Measurements from ENCODE around the gene LACTBL1.

DNA sequence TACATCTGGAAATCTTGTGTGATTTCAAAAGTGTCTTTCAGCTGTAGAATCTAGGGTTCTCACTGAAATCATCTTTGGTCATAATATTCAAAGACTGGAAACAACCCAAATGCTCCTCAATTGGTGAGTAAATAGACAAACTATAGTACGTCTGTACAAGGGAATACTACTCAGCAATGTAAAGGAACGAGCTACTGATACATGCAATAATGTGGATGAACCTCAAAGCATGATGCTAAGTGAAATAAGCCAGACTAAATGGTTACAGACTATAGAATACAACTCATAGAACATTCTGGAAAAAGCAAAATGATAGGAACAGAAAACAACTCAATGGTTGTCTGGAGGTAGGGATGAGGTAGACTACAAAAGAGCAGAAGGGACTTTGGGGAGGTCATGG is 2.6 kb downstream of the LACTBL1 start:
- TF ChIP-seq, protein P1, sequence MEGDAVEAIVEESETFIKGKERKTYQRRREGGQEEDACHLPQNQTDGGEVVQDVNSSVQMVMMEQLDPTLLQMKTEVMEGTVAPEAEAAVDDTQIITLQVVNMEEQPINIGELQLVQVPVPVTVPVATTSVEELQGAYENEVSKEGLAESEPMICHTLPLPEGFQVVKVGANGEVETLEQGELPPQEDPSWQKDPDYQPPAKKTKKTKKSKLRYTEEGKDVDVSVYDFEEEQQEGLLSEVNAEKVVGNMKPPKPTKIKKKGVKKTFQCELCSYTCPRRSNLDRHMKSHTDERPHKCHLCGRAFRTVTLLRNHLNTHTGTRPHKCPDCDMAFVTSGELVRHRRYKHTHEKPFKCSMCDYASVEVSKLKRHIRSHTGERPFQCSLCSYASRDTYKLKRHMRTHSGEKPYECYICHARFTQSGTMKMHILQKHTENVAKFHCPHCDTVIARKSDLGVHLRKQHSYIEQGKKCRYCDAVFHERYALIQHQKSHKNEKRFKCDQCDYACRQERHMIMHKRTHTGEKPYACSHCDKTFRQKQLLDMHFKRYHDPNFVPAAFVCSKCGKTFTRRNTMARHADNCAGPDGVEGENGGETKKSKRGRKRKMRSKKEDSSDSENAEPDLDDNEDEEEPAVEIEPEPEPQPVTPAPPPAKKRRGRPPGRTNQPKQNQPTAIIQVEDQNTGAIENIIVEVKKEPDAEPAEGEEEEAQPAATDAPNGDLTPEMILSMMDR (IDR thresholded peaks at IDR 0.05) = no peak
- no peak for TF ChIP-seq POLR2A (IDR thresholded peaks at IDR 0.05)

All from uterus (tissue), 2 donors.